K562 (cell line): ENCODE data around the gene ZNF280C. TPM values are rescaled to one million over a fixed set of nuclear protein-coding genes. Genes with fewer than 3 reads are reported as not detected.
A peak's percentile ranks its signal among the peaks of the same experiment; 100 is the strongest.

Source experiments
- ADNP ChIP-seq: fragments of 200-800 bp; sonication (Bioruptor generic); IDR thresholded peaks from 2 replicates; pipeline ENCODE4 v1.6.1; 2016; ENCODE audit warnings: missing genetic modification characterization, missing compliant biosample characterization
- CBFA2T2 ChIP-seq: fragments of 450-650 bp; conservative IDR thresholded peaks from 2 replicates; pipeline ENCODE4 v1.6.1; 2017; ENCODE audit warnings: mild to moderate bottlenecking
- EP400 ChIP-seq: fragments of 450-650 bp; IDR thresholded peaks from 2 replicates; pipeline ENCODE4 v1.6.1; 2017; ENCODE audit warnings: antibody characterized with exemption, mild to moderate bottlenecking, moderate library complexity
- HDAC1 ChIP-seq, 2 experiments: fragments of 450-650 bp; IDR thresholded peaks; 2 replicates each; pipeline ENCODE4 v1.6.1; 2016 to 2017; ENCODE audit warnings: inconsistent platforms in 1 of 2, mild to moderate bottlenecking in 1 of 2, moderate library complexity in 1 of 2
- JUN ChIP-seq, 2 experiments: sonication (generic) in 1 of 2; formaldehyde crosslinking in 1 of 2; IDR thresholded peaks; 2 replicates each; pipeline versions ENCODE4 v1.6.1 to v1.8.0; 2012 to 2022; ENCODE audit warnings: borderline replicate concordance in 2 of 2, mild to moderate bottlenecking in 2 of 2, improper control_type of control experiment in 1 of 2, low read depth in 1 of 2, low read length in 1 of 2, missing genetic modification reagents in 1 of 2
- KLF16 ChIP-seq: IDR thresholded peaks from 2 replicates; pipeline ENCODE4 v1.6.1; 2016; ENCODE audit warnings: antibody characterized with exemption
- MNT ChIP-seq, 2 experiments: fragments of 450-650 bp; conservative IDR thresholded peaks; 2 replicates each; pipeline ENCODE4 v1.6.1; 2017; ENCODE audit warnings: mild to moderate bottlenecking in 2 of 2, moderate library complexity in 2 of 2
- NEUROD1 ChIP-seq: fragments of 150-350 bp; IDR thresholded peaks from 2 replicates; pipeline ENCODE4 v1.6.1; 2014; ENCODE audit warnings: borderline replicate concordance, low read length, low read depth; ENCODE audit not compliant: partially characterized antibody
- NR1H2 ChIP-seq: sonication (generic); formaldehyde crosslinking; IDR thresholded peaks from 2 replicates; pipeline ENCODE4 v1.4.0; 2020; ENCODE audit warnings: mild to moderate bottlenecking, missing genetic modification reagents
- NR2F6 ChIP-seq: fragments of 450-650 bp; formaldehyde crosslinking; IDR thresholded peaks from 2 replicates; pipeline ENCODE4 v1.4.0; 2020; ENCODE audit warnings: mild to moderate bottlenecking
- PRDM10 ChIP-seq: fragments of 450-650 bp; IDR thresholded peaks from 2 replicates; pipeline ENCODE4 v1.6.1; 2018; ENCODE audit not compliant: partially characterized antibody
- PRMT5 ChIP-seq: sonication (generic); formaldehyde crosslinking; IDR thresholded peaks from 2 replicates; pipeline ENCODE4 v1.5.0; 2020; ENCODE audit warnings: missing genetic modification reagents
- PURB ChIP-seq: sonication (generic); formaldehyde crosslinking; IDR thresholded peaks from 2 replicates; pipeline ENCODE4 v1.9.0; 2021; ENCODE audit warnings: low read depth, mild to moderate bottlenecking, missing genetic modification reagents
- ZBTB11 ChIP-seq, 3 experiments: fragments of 200-800 bp in 1 of 3; fragments of 250-450 bp in 1 of 3; fragments of 450-650 bp in 1 of 3; sonication (Bioruptor Pico) in 1 of 3; sonication (Bioruptor generic) in 1 of 3; formaldehyde crosslinking in 1 of 3; IDR thresholded peaks; 2 replicates each; pipeline versions ENCODE4 v1.6.1 to v1.8.0; 2016 to 2022; ENCODE audit warnings: mild to moderate bottlenecking in 2 of 3, missing genetic modification characterization in 2 of 3, missing compliant biosample characterization in 1 of 3, moderate library complexity in 1 of 3
- ZFP1 ChIP-seq: fragments of 450-650 bp; formaldehyde crosslinking; IDR thresholded peaks from 2 replicates; pipeline ENCODE4 v1.4.0; 2020; ENCODE audit warnings: mild to moderate bottlenecking, mixed read lengths
- ZNF146 ChIP-seq: IDR thresholded peaks from one replicate; pipeline ENCODE4 v1.6.1; 2018; ENCODE audit warnings: missing compliant biosample characterization; ENCODE audit not compliant: unreplicated experiment
- ZNF408 ChIP-seq: fragments of 250-450 bp; sonication (Bioruptor Pico); IDR thresholded peaks from 2 replicates; pipeline ENCODE4 v1.4.0; 2020; ENCODE audit warnings: low read depth, mild to moderate bottlenecking, moderate library complexity
- polyA plus RNA-seq, 8 experiments: library from polyadenylated mRNA; depleted of rRNA in 4 of 8; stranded (reverse) in 5 of 8; unstranded in 3 of 8; fragments of >200 nt; fragmentation: Nextera tagmentation in 2 of 8; fragmentation: Illumina TruSeq in 1 of 8; extraction: Ambion mirVana in 2 of 8; extraction: Trizol in 1 of 8; gene quantifications; 2 replicates each; pipeline versions ENCODE4 v1.2.1 to v1.2.3, GENCODE V29; 2011 to 2014; ENCODE audit warnings: inconsistent platforms in 1 of 8, missing spikeins in 1 of 8
- total RNA-seq, 7 experiments: library from RNA; depleted of rRNA in 6 of 7; stranded (reverse); fragments of >200 nt in 6 of 7; fragmentation: Illumina TruSeq in 2 of 7; extraction: Trizol in 2 of 7; gene quantifications; 2 replicates each; pipeline versions ENCODE4 v1.2.1 to v1.2.3, GENCODE V29; 2011 to 2021; ENCODE audit warnings: low replicate concordance in 1 of 7

ZNF280C gene
- total and polyA plus RNA-seq, 9 of the 15 experiments (the other 6 are each of a cell fraction or from before 2014, with no cell fraction given), result 1.6 to 8.3 (median 4.4) TPM

GRCh38 chrX:130179579-130180215 lies 89.0 kb downstream of the ZNF280C start (continued):
- TF ChIP-seq MNT (conservative IDR thresholded peaks at IDR 0.05) (peak in 1 of 2 experiments; percentile 82; a peak in 2 of 4 replicates), ADNP (tag) (no peak), ZBTB11 (CRISPR knock-in tag; IDR thresholded peaks at IDR 0.05) (peak in 1 of 3 experiments; percentile 77; a peak in 2 of 6 replicates), PURB (CRISPR knock-in tag) (no peak), ZNF408 (no peak), ZFP1 (CRISPR knock-in tag) (no peak), NR1H2 (CRISPR knock-in tag) (no peak), EP400 (peak; percentile 46), CBFA2T2 (peak; percentile 99), PRDM10 (peak; percentile 84), ZNF146 (no peak), NR2F6 (CRISPR knock-in tag) (no peak), PRMT5 (CRISPR knock-in tag) (no peak), JUN (IDR thresholded peaks at IDR 0.05; ENCODE audit: borderline replicate concordance, low read depth, low read length) (peak; percentile 71; the same call in 1 of the 2 replicates), JUN (CRISPR knock-in tag; IDR thresholded peaks at IDR 0.05; ENCODE audit: borderline replicate concordance) (no peak), KLF16 (peak; percentile 98), NEUROD1 (peak; percentile 81), HDAC1 (IDR thresholded peaks at IDR 0.05) (peak in 1 of 2 experiments; percentile 99; a peak in 3 of 4 replicates)
